Measurements from ENCODE around the gene SEL1L.

The SEL1L gene

DNA sequence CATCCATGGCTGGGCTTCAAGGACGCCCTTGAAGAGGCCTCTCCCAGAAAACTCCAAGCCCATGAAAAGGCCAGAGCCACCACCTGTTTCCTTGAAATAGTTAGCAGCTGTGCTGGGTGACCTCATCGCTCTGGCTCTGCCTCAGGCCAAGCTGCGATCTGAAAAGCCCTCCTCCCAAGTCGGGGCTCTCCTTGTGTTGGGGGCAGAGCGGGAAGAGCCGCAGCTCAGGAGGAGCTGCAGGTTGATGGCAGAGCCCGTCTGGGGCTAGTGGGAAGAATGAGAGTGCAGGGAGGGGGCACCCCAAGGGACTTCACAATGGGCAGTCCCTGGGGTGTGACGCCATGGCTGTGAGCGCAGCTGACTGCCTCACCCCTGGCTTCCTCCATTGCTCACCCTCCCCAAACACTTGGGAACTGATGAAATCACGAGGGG is 83.5 kb downstream of the SEL1L start:
- in situ Hi-C loops (cut with HindIII; ENCODE audit: low sequenced_read_pairs): loop anchor here (25.0 kb wide), 1 partner anchor 188 kb away; no protein-coding TSS in a partner anchor
- no peak for TF ChIP-seq CTCF (IDR thresholded peaks at IDR 0.05; ENCODE audit: low read depth, low read length, missing control alignments)
- no peak for DNase-seq (ENCODE audit: low read depth)
- H3K4me3 ChIP-seq (ENCODE audit: low read depth, low read length): no peak overlapping the region

DNA sequence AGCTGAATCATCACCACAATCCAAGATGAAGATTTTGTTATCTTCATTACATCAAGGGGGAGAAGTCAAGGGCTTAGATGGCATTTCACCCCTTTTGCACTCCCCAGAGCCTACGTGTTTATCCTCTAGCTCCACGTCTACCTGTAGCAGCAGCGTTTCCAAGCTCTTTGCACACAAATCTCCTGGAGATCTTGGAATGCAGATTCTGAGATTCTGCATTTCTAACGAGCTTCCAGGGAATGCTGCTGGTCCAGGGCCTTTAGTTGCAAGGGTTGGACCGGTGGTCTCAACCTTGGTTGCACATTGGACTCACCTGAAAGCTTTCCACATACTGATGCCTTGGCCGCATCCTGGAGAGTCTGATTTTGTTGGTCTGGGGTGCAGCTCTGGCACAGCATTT is 84.1 kb downstream of the SEL1L start:
- no peak for TF ChIP-seq CTCF (IDR thresholded peaks at IDR 0.05; ENCODE audit: low read depth, low read length, missing control alignments)
- DNase-seq (ENCODE audit: low read depth): no peak
- in situ Hi-C loops (cut with HindIII; ENCODE audit: low sequenced_read_pairs): no loop called here
- H3K4me3 ChIP-seq (ENCODE audit: low read depth, low read length): no peak overlapping the region

DNA sequence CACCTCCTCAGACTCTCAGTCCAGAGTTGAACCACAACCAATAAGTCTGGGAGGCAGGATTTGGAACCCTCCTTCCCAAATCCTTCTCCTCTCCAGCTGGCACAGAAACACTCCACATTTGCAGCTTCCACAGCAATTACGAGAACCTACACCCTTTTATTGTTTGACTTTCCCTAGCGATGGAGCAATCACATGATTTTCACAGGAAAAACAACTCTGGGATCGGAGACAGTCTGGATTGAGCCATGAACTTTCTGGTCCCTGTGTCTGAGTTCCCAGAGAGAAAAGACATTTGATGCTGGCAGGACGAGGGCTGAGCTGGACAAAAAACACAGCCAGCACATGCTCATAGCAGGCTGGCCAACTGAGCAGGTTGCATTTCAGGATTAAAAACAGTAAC is 84.5 kb downstream of the SEL1L start:
- no peak for DNase-seq (ENCODE audit: low read depth)
- TF ChIP-seq CTCF (IDR thresholded peaks at IDR 0.05; ENCODE audit: low read depth, low read length, missing control alignments): no peak
- no peak overlapping the region for H3K4me3 ChIP-seq (ENCODE audit: low read depth, low read length)
- in situ Hi-C loops (cut with HindIII; ENCODE audit: low sequenced_read_pairs): no loop called here

- no peak for DNase-seq (ENCODE audit: low read depth)
- no peak for TF ChIP-seq CTCF (IDR thresholded peaks at IDR 0.05; ENCODE audit: low read depth, low read length, missing control alignments)
- H3K4me3 ChIP-seq (ENCODE audit: low read depth, low read length): no peak overlapping the region
- in situ Hi-C loops (cut with HindIII; ENCODE audit: low sequenced_read_pairs): no loop called here
Observed at GRCh38 chr14:81447021-81447764, 86.5 kb downstream of the SEL1L start.

DNA sequence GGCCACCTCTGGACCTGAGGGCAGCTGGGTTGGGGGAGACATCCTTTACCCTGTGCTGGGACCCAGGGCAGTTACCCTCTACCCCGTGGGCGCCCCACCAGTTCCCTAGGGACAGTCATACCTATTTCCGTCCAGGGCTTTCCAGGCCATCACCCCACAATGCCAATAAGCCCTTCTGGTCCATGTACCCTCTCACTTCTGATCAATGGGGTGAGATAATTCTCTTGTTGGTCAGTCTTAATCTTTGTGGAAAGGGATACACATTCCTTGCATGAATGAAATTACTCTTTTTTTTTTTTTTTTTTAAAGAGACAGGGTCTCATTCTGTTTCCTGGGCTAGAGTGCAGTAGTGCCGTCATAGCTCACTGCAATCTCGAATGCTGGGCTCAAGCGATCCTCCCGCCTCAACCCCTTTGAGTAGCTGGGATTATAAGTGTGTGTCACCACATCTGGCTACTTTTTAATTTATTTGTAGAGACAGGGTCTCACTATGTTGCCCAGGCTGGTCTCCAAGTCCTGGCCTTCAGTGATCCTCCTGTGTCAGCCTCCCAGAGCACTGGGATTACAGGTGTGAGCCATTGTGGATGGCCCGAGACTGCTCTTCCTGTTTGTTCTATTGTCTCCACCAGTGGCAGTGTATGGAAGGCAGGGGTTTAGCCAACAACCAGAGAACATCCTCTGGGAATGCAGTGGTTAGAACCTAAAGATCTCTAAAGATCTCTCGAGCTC is 87.2 kb downstream of the SEL1L start:
- no peak for TF ChIP-seq CTCF (IDR thresholded peaks at IDR 0.05; ENCODE audit: low read depth, low read length, missing control alignments)
- no peak for DNase-seq (ENCODE audit: low read depth)
- no peak overlapping the region for H3K4me3 ChIP-seq (ENCODE audit: low read depth, low read length)
- in situ Hi-C loops (cut with HindIII; ENCODE audit: low sequenced_read_pairs): no loop called here

- in situ Hi-C loops (cut with HindIII; ENCODE audit: low sequenced_read_pairs): no loop called here
- TF ChIP-seq CTCF (IDR thresholded peaks at IDR 0.05; ENCODE audit: low read depth, low read length, missing control alignments): no peak
- DNase-seq (ENCODE audit: low read depth): no peak
- H3K4me3 ChIP-seq (ENCODE audit: low read depth, low read length): no peak overlapping the region
Observed at GRCh38 chr14:81441626-81442134, 92.0 kb downstream of the SEL1L start.
